ENCODE results near the gene PLCH1. TPM values are rescaled to one million over a fixed set of nuclear protein-coding genes. Genes with fewer than 3 reads are reported as not detected.

PLCH1 gene
- total RNA-seq, 1 donor from 2014 or later, result not detected

GRCh38 chr3:155730843-155731242 is 14.0 kb downstream of the PLCH1 start:
- H3K27me3 Mint-ChIP-seq (ENCODE audit: unreplicated experiment), result peaks cover 36% of the 10 kb centered on the region
- H3K4me1 Mint-ChIP-seq (ENCODE audit: unreplicated experiment), result no peaks in the 10 kb centered on the region
- no peaks in the 10 kb centered on the region for H3K36me3 Mint-ChIP-seq (ENCODE audit: unreplicated experiment)
- no peak for DNase-seq (ENCODE audit: extremely low spot score, unreplicated experiment)
- H3K4me3 Mint-ChIP-seq (ENCODE audit: unreplicated experiment), result no peak overlapping the region
- H3K27ac Mint-ChIP-seq (ENCODE audit: unreplicated experiment), result no peak overlapping the region
- H3K9me3 Mint-ChIP-seq (ENCODE audit: unreplicated experiment), result no peaks in the 10 kb centered on the region
- no peak for TF ChIP-seq CTCF (IDR thresholded peaks at IDR 0.05)

DNA sequence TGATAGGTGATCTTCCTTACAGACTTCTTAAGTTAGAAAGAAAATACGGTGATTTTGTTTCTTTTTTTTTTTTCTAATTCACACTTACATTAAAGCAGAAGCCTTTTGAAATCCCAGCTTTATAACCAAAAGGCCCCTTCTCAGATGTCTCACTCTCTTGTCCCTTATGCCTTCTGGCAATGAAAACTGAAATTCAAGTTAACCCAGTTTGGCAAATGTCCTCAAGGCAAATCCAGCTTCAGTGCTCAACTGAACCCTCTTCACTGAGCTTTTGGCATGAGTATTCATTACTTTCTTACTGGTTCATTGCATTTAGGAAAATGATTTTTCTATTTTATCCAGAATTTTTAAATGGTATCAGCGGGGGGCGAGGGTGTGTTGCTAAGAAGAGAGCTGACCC is 17.0 kb downstream of the PLCH1 start:
- Mint-ChIP-seq H3K27me3 (ENCODE audit: unreplicated experiment) (peaks cover 39% of the 10 kb centered on the region), H3K36me3 (ENCODE audit: unreplicated experiment) (no peaks in the 10 kb centered on the region), H3K4me1 (ENCODE audit: unreplicated experiment) (no peaks in the 10 kb centered on the region), H3K9me3 (ENCODE audit: unreplicated experiment) (no peaks in the 10 kb centered on the region), H3K27ac (ENCODE audit: unreplicated experiment) (no peak overlapping the region), H3K4me3 (ENCODE audit: unreplicated experiment) (no peak overlapping the region)
- no peak for DNase-seq (ENCODE audit: extremely low spot score, unreplicated experiment)
- TF ChIP-seq CTCF (IDR thresholded peaks at IDR 0.05), result no peak

- H3K36me3 Mint-ChIP-seq (ENCODE audit: unreplicated experiment), result no peaks in the 10 kb centered on the region
- TF ChIP-seq CTCF (IDR thresholded peaks at IDR 0.05), result no peak
- no peaks in the 10 kb centered on the region for H3K4me1 Mint-ChIP-seq (ENCODE audit: unreplicated experiment)
- H3K9me3 Mint-ChIP-seq (ENCODE audit: unreplicated experiment), result peaks cover 9% of the 10 kb centered on the region
- no peak overlapping the region for H3K4me3 Mint-ChIP-seq (ENCODE audit: unreplicated experiment)
- H3K27me3 Mint-ChIP-seq (ENCODE audit: unreplicated experiment), result no peaks in the 10 kb centered on the region
- H3K27ac Mint-ChIP-seq (ENCODE audit: unreplicated experiment), result no peak overlapping the region
- DNase-seq (ENCODE audit: extremely low spot score, unreplicated experiment), result no peak
These were observed 30.6 kb downstream of the PLCH1 start for GRCh38 chr3:155714295-155714718.

DNA sequence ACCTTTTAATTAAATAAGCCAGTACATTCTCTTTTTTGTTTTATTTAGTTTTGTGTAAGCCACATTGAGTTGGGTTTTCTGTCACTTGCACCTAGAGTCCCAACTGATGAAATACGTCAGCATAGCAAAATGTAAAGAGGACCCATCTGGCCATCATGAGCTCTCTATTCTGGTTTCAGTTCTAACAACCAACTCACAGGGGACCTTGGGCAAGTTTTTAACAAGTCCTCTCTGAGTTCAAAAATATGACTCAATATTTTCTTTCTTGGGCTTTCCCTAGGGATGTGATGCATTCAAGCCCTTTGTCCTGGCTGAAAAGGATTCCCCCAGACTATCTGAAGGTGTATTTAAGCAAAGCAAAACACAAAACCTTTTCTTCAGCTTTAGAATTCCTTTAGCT is 32.9 kb downstream of the PLCH1 start:
- no peaks in the 10 kb centered on the region for H3K9me3 Mint-ChIP-seq (ENCODE audit: unreplicated experiment)
- no peaks in the 10 kb centered on the region for H3K27me3 Mint-ChIP-seq (ENCODE audit: unreplicated experiment)
- no peaks in the 10 kb centered on the region for H3K36me3 Mint-ChIP-seq (ENCODE audit: unreplicated experiment)
- TF ChIP-seq CTCF (IDR thresholded peaks at IDR 0.05), result no peak
- H3K4me1 Mint-ChIP-seq (ENCODE audit: unreplicated experiment), result no peaks in the 10 kb centered on the region
- DNase-seq (ENCODE audit: extremely low spot score, unreplicated experiment), result no peak
- no peak overlapping the region for H3K4me3 Mint-ChIP-seq (ENCODE audit: unreplicated experiment)
- H3K27ac Mint-ChIP-seq (ENCODE audit: unreplicated experiment), result no peak overlapping the region

DNA sequence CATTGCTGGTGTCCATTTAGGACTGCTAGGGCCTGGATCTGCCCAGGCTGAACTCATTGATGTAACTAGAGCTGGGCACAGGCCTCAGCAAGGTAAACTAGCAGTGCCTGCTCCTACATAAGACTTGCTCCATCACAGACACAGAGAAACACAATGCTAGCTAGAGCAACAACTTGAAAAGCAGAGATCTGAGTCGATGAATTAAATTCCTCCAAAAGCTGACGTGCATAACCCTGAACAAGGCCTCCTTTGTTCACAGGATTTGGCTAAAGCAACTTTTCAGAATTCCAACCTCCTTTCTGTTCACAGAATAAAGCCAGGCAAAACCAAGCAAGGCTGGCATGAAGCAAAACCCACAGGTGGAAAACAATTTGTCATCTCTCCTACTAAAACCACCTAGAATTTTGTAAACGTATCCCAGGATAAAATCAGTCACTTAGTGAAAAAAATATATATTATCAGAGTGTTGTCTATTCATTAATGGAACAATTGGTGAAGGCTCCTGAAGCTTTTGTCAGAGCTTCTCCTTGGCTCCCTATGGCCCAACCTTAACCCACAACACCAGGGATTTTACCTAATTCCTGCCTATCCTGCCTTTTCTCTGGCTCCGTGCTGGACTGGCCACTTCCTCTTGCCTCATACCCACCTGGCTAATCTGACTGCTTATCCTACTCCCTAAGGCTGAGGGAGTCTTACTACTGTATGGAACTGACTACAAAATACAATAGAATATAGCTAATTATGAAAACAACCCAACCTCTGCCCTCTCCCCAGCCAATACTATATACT is 39.9 kb downstream of the PLCH1 start:
- no peak overlapping the region for H3K4me3 Mint-ChIP-seq (ENCODE audit: unreplicated experiment)
- H3K36me3 Mint-ChIP-seq (ENCODE audit: unreplicated experiment), result no peaks in the 10 kb centered on the region
- H3K9me3 Mint-ChIP-seq (ENCODE audit: unreplicated experiment), result no peaks in the 10 kb centered on the region
- H3K27ac Mint-ChIP-seq (ENCODE audit: unreplicated experiment), result no peak overlapping the region
- no peak for TF ChIP-seq CTCF (IDR thresholded peaks at IDR 0.05)
- no peak for DNase-seq (ENCODE audit: extremely low spot score, unreplicated experiment)
- H3K27me3 Mint-ChIP-seq (ENCODE audit: unreplicated experiment), result peaks cover 24% of the 10 kb centered on the region
- H3K4me1 Mint-ChIP-seq (ENCODE audit: unreplicated experiment), result no peaks in the 10 kb centered on the region

Data from osteocyte (in vitro differentiated cells).